GM21619 (cell line): ENCODE measurements around the gene ZFP57.
"Not testable (repeated sequence)": the region's sequence is repeated elsewhere in the genome, so short reads cannot be mapped to it uniquely, and the experiment has no call there.

Experiments used
- ATAC-seq: cut with Tn5 transposase; IDR thresholded peaks from one replicate; pipeline ENCODE4 v1.9.1; 2021; ENCODE audit not compliant: unreplicated experiment

Gene ZFP57

GRCh38 chr6:29696147-29697125 lies 15.5 kb upstream of the ZFP57 start:
- no peak for ATAC-seq

DNA sequence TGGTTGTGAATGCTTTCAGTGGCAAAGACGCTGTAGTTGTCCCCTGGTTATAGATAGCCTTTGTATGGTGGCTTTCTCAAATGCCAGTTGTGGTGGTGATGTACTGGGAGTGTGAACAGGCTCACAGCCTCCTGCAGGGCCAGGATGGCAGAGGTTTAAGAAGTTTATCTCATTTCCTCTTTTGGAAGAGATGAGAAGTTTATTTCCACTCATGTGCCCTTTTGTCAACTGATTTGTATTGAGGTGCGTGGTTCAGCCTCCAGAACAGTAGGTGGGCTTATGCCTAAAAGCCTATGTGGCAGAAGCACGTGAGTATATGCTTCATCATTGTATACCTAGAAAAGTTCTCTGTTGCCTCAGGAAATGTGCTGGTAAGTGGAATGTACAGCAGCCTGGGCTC lies 13.7 kb upstream of the ZFP57 start:
- no peak for ATAC-seq

DNA sequence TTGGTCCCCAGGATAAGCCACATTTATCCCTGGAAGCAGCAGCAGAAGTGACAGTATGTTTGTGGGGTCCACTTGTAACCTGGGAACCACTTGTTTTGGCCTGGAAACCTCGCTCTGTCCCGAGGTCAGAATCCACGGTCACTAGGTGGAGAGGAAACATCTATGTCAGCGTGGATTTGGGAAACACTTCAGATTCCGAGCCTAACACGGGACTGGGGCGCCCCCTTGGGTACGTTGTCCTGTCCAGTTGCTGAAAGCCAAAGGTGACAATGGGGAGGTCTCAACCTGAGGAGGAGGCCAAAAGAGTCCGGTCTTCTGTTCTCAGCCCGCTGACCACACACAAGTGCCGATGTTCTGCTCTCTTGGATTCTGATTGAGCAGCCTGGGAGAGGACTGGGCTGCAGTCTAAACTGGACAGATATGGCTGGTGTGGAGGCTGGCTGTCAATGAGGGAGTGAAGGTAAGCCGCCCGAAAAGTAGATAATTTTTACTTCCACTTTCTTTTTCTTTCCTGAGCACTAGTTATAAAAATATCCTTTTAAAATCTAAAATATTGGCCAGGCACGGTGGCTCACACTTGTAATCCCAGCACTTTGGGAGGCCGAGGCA lies 4.9 kb upstream of the ZFP57 start:
- no peak for ATAC-seq

DNA sequence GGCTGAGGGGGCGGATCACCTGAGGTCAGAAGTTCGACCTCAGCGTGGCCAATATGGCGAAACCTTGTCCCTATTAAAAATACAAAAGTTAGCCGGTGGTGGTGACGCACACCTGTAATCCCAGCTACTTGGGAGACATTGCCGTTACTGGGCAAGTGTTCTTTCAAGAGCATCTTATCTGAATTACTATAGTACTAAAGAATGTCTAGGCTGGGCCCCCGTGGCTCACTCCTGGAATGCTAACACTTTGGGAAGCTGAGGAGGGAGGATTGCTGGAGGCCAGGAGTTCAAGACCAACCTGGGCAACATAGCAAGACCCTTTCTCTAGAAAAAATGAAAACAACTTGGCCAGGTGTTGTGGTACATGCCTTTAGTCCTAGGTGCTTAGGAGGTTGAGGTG lies 859 bp upstream of the ZFP57 start:
- ATAC-seq: no peak

DNA sequence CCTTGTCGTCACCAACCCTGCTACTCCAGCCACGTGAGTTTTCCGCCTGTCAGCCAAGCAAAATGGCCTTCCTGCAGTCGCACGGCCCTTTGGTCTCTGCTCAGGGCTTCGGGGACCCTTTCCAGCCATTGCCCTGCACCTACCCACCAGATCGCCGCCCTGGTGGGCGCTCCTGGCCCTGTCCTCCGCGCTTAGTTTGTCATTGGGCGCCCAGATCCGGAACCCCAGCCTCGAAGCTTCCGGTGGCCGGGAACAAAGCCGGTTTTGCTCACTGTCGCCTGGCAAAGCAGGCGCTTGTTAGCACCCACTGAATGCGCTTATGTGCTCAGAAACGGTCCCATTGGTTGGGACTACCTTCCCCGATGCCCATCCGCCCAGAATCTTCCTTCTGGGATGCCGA lies 536 bp downstream of the ZFP57 start:
- no peak for ATAC-seq

GRCh38 chr6:29679962-29680361 lies 990 bp downstream of the ZFP57 start:
- ATAC-seq: no peak

DNA sequence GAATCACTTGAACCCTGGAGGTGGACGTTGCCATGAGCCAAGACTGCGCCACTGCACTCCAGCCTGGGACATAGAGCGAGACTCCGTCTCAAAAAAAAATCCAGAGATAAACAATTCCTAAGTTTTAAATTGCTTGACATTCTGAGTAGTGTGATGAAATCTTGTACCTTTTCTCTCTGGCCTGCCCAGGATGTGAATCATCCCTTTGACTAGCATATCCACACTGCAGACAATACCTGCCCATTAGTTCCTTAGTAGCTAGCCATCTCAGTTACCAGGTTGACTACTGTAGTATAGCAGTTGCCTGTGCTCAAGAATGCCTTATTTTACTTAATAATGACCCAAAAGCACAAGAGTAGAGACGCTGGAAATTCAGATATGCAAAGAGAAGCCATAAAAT lies 2.8 kb downstream of the ZFP57 start:
- no peak for ATAC-seq

DNA sequence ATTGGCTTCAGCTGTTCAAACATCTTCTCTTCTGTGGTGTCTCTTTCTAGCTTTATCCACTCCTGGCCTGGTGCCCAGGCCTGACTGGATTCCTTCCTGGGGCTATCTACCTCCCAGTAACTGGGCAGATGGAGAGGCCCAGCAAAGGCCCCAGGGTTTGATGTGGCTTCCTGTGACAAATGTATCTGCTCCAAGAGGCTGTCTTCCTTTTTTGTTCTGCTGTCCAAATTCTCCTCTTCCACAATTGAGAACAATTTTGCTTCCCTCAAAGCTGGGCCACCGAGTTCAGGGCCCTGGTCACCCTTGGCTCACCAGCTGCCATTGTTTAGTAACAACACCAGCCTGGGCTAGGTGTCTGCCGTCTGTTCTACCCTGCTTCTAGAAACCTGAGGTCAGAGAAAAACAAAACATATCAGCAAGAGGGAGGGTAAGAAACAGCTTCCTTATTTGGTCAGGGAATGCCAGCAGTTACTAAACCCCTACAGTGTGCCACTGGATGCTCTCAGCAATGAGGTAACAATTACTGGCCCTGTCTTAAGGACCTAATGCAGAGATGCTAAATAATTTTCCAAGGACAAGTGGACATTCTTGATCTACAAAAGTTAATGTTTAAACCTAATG lies 3.9 kb downstream of the ZFP57 start:
- ATAC-seq: no peak

DNA sequence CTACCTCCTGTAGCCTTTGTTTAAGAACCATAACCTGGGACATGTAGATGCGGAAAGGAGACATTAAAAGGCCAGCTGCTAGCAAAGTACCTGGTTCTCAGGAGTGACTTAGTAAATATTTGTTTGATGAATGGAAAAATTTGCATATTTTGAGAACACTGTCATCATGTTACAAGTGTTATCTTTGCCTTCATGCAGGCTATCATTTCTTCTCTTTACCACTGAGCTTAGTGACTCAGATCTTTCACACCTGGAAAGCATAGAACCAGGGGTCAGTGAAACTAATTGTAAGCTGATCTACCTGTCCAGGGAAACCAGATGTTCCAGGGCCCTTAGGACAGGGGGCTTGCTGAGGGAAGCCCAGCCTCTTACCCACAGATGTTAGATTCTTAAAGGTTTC lies 5.4 kb downstream of the ZFP57 start:
- ATAC-seq: no peak

GRCh38 chr6:29674008-29674407 lies 6.9 kb downstream of the ZFP57 start:
- ATAC-seq: no peak

DNA sequence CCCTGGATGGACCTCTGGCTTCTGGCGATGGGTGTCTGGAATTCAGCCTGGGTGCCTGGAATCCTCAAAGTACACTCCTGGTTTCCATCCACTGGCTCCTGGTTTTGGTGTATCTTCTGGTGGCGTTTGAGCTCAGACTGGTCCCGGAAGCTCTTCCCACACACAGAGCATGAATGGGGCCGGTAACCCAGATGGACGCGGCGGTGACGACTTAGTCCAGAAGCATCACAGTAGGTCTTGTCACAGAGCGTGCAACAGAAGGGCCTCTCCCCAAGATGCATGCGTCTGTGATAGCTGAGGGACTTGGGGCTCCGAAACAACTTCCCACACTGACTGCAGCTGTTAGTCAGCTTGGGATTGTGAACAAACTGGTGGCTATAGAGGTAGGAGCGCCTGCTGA lies 7.8 kb downstream of the ZFP57 start:
- ATAC-seq: no peak

- ATAC-seq: not testable (repeated sequence)
Observed at GRCh38 chr6:29672116-29672515, 8.8 kb downstream of the ZFP57 start.

GRCh38 chr6:29671026-29671425 lies 9.9 kb downstream of the ZFP57 start:
- ATAC-seq: no peak

DNA sequence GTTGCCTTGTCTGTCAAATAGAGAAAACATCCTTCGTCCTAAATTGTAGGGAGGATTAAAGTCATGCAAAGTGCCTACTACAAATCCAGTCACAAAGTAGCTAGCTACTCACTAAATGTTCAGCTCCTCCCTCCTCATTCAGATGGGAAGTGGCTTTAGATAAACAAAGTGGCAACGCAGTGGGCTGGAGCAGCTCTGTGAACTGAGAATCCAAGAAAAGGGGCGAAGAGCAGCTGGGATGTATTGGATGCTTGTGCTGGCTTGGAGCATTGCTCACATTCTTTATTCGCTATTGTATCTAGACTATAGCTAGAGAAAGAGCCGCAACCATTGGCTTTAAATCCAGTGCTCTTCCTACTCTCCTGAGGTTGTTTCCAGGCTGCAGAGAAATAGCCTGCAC lies 13.8 kb downstream of the ZFP57 start:
- no peak for ATAC-seq

DNA sequence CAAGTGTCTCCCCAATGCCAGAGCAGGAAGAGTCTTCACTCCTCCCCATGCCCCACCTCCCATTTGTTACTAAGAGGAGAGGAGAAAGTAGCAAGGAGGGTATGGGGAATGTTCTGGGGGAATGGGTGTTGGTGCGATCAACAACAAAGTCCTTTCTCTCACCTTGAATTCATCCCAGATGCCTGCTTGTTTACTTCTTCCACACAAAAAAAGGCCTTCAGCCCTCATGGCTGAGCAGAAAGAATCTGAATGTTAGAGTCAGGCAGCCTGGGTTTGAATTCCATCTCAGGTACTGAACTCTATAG lies 14.2 kb downstream of the ZFP57 start:
- no peak for ATAC-seq

GRCh38 chr6:29665942-29666825 lies 14.8 kb downstream of the ZFP57 start:
- ATAC-seq: no peak

GRCh38 chr6:29663300-29664042 lies 17.5 kb downstream of the ZFP57 start:
- ATAC-seq: no peak

DNA sequence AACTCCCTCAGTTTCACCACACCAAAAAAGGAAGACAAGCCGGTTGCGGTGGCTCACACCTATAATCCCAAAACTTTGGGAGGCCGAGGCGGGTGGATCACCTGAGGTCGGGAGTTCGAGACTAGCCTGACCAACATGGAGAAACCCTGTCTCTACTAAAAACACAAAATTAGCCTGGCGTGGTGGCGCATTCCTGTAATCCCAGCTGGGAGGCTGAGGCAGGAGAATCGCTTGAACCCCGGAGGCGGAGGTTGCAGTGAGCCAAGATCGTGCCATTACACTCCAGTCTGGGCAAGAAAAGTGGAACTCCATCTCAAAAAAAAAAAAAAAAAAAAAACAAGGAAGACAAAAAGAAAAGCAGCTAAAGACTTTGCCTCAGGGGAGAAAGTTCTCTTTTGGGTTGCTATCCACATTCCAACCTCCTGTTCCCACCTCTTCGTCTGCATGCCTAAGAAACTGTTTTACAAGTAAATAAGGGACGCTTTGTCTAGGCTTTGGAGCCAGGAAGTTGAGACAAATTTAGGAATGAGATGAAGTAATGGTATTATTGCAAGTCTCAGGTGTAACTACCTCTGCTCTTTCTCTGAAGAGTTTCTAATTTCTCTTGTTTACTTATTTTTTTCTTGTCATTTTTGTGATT lies 19.3 kb downstream of the ZFP57 start:
- ATAC-seq: not testable (repeated sequence)

DNA sequence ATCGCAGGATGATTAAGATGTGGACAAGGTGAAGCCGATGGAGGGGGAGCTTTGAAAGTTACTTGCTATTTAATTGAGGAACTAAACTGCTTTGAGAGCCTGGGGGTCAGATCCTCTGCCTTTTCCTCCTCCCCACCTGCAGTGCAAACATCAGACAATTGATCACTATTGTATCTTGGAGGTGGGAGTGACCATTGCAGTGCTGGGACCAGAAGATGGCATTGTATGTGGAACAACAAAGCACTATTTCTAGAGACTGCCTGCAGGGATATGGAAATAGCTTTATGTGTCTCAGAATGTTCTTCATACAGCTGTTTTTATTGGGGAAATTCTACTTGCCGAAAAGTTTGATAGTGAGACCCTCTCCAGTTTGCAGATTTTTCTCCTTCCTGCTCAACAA lies 19.9 kb downstream of the ZFP57 start:
- no peak for ATAC-seq

DNA sequence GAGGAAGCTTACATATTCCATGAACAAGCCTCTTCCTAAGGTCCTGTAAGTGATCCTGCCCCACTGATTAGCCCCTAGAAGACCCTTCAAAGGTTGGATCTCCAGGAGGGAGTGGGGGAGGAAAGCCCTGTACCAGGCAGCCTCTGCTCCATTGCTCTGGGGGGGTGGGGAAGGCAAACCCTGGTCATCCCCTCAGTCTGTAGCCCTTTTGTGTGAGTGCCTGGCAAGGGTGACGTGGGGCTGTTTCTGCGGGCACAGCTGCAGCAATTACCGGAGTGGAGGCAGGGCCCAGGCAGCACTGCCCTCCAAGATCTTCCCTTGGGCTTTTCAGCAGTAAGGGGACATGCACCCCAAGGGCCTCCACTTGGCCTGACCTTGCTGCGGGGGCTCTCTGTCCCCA lies 24.2 kb downstream of the ZFP57 start, which contains the start of gene MOG:
TSS of gene MOG (plus strand) at position 295 of the 400 bp plus-strand sequence. CDS start 118 bp downstream, outside the sequence.
- no peak for ATAC-seq
